AG09319 (cell line): ENCODE results near the gene DUS1L.

Source experiments
- DNase-seq: peaks from one replicate; pipeline ENCODE4 v3.0.0-alpha.2; 2010; ENCODE audit warnings: low read depth; ENCODE audit errors: extremely low read depth
- CTCF ChIP-seq: IDR thresholded peaks from 2 replicates; pipeline ENCODE4 v1.5.1; 2011; ENCODE audit warnings: low read depth, mild to moderate bottlenecking, inconsistent platforms, low read length, moderate library complexity

Gene DUS1L

GRCh38 chr17:82037092-82037888 lies 28.3 kb downstream of the DUS1L start, which contains the start of gene DCXR:
TSS of gene DCXR (minus strand) at chr17:82037697. CDS start at chr17:82037682, 15 bp downstream.
- DNase-seq, result peak; percentile 80
- peak; percentile 56 for TF ChIP-seq CTCF

- TF ChIP-seq CTCF, result no peak
- no peak for DNase-seq
Observed at GRCh38 chr17:82036634-82037091, 28.9 kb downstream of the DUS1L start.

GRCh38 chr17:82035956-82036633 lies 29.5 kb downstream of the DUS1L start:
- no peak for TF ChIP-seq CTCF
- DNase-seq, result no peak

- DNase-seq, result no peak
- no peak for TF ChIP-seq CTCF
Observed at GRCh38 chr17:82035488-82035887, 30.1 kb downstream of the DUS1L start.

- no peak for TF ChIP-seq CTCF
Observed at GRCh38 chr17:82034371-82035011, 31.1 kb downstream of the DUS1L start.

GRCh38 chr17:82033359-82034085 lies 32.1 kb downstream of the DUS1L start:
- no peak for TF ChIP-seq CTCF
- DNase-seq, result no peak

More at GRCh38 chr17:82034371-82035011, 31.1 kb downstream of the DUS1L start:
- no peak for DNase-seq
